DMS79 treated with DMSO at 0.1 percent for 48 hours (cell line): ENCODE measurements around the gene SZT2.
"Not testable (repeated sequence)": the region's sequence is repeated elsewhere in the genome, so short reads cannot be mapped to it uniquely, and the experiment has no call there.

Experiments
- DNase-seq: peaks from one replicate; lab custom pipeline; 2025; lab: John Stamatoyannopoulos, UW

SZT2 gene

GRCh38 chr1:43492826-43493225, 103.1 kb downstream of the SZT2 start:
- DNase-seq, result no peak

- DNase-seq, result no peak
These were observed 104.2 kb downstream of the SZT2 start for GRCh38 chr1:43493661-43494450.

- peak; percentile 18 for DNase-seq
These were observed 105.5 kb downstream of the SZT2 start for GRCh38 chr1:43495204-43495603.

GRCh38 chr1:43499898-43500297, 110.2 kb downstream of the SZT2 start:
- DNase-seq, result no peak

- DNase-seq, result not testable (repeated sequence)
These were observed 112.1 kb downstream of the SZT2 start for GRCh38 chr1:43501806-43502205.

GRCh38 chr1:43503534-43503933, 113.8 kb downstream of the SZT2 start:
- DNase-seq, result no peak
